SIG-M5 treated with dmso at 0.1 percent for 504 hours (cell line): Measurements from ENCODE around the gene COPS4.
"Not testable (repeated sequence)": the region's sequence is repeated elsewhere in the genome, so short reads cannot be mapped to it uniquely, and the experiment has no call there.

ENCODE experiments used
- DNase-seq: peaks from one replicate; lab custom pipeline; 2025; ENCODE audit not compliant: unreplicated experiment; lab: John Stamatoyannopoulos, UW

The COPS4 gene

DNA sequence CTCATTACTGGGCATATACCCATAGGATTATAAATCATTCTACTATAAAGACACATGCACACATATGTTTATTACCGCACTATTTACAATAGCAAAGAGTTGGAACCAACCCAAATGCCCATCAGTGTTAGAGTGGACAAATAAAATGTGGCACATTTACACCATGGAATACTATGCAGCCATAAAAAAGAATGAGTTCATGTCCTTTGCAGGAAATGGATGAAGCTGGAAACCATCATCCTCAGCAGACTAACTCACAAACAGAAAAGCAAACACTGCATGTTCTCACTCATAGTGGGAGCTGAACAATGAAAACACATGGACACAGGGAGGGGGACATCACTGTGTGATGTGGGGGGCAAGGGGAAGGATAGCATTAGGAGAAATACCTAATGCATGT is 11.4 kb upstream of the COPS4 start:
- not testable (repeated sequence) for DNase-seq

DNA sequence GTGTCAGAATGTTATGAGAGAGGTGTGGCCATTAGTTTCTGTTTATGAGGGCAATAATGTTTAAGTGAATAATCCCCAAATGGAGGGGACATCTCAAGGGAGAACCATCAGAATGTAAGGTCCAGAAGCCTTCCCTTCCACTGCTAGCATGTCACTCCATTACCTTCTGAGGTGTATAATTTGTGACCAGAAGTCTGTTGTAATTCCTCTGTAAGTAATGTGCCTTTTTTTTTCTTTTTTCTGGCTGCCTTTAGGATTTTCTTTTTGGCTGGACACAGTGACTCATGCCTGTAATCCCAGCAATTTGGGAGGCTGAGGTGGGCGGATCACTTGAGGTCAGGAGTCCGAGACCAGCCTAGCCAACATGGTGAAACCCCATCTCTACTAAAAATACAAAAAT is 10.8 kb upstream of the COPS4 start:
- DNase-seq, result no peak

DNA sequence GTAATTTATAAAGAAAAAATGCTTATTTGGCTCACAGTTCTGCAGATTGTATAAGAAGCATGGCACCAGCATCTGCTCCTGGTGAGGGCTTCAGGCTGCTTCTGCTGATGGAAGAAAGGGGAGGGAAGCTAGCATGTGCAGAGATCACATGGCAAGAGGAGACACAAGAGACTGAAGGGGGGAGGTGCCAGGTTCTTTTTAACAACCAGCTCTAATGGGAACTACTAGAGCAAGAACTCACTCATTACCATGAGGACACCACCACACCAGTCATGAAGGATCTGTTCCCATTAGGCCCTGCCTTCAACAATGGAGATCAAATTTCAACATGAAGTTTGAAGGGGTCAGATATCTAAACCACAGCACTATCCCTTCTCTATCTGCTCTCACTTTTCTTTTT is 9.4 kb upstream of the COPS4 start:
- DNase-seq, result no peak

DNA sequence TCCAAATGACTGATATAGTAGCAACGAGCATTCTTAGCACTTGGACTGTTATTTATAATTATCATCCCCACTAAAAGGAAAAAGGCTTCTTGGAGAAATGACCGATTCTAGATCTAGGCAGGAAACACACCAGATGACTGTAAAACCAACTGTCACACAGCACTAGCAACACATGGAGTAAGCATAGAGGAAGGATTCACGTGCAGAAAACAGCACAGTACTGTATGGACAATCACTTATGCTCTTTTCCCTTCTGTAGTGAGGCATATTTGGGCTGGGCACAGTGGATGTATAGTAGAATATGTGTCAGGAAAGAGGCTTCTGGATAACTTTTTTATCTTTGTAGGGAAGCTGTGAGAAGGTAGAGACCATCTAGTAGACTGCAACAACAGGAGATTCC is 6.0 kb upstream of the COPS4 start:
- no peak for DNase-seq

DNA sequence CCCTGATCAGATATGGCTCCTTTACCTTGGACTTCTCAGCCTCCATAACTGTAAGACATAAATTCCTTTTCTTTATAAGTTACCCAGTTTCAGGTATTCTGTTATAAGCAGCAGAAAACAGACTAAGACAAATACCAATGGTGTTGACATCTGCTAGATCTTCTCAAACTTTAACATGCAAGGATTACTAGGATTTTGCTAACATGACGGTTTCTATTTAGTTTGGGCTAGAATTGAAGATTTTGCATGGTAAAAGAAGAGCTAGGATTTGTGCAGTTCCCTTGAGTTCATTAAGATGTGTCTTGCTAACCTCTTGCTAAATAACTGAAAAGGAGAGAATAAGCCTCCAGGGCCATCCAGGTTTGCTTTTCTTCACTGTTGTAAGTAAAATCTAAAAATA is 5.3 kb upstream of the COPS4 start:
- DNase-seq, result no peak

DNA sequence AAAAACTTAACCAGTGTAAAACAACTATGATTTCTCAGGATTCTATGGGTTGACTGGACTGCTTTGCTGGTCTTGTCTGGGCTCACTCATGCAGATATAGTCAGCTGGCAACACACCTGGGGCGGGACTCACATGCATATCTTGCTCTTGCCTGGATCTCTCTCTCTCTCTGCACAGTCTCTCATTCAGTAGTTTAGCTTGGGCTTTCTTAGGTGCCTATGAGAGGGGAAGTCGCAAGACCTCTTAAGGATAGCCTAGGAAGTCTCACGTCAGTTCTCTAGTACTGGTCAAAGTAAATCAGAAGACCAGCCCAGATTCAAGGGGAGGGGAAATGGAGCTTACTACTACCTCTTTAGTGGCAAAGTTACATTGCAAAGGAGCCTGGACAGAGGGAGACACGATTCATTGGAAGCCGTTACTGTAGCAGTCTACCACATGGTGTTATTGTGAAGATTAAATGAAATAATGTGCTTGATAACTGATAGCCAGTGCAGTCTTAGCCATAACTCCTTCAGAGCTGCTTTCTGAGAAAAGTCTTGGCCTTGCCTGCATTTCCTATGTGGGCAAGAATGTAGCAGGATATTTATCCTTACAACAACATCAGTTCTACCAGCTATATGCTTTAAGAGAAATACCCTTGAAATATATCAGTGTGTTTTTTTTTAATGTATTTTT is 2.1 kb downstream of the COPS4 start:
- DNase-seq, result peak; percentile 36

DNA sequence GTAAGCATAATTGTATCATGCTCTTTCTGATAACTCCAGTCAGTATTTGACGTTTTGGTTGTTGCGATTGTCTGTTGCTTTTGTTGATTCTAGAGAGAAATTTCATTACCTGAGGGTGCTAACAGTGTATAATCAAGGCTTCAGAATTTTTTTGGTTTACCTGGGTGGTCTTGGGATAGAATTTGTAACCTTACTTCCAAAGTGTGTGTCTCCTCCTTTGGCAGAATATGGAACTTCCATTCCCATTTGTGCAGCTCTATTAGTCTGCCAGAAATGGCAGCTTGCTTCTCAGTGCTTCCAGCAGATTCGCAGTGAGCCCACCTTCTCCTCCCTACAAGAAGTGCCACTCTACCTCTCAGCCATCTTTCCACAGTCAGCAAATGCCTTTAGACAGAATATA is 5.3 kb downstream of the COPS4 start:
- no peak for DNase-seq

DNA sequence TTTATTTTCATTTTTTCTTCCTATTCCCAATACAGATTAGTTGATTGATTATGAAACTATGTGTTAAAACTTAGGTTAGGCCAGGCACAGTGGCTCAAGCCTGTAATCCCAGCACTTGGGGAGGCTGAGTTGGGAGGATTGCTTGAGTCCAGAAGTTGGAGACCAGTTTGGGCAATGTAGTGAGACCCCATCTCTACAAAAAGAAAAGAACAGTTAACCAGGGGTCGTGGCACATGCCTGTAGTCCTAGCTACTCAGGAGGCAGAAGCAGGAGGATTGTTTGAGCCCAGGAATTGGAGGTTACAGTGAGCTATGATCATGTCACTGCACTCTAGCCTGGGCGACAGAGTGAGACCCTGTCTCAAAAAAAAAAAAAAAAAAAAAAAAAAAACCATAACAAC is 8.2 kb downstream of the COPS4 start:
- DNase-seq, result not testable (repeated sequence)

DNA sequence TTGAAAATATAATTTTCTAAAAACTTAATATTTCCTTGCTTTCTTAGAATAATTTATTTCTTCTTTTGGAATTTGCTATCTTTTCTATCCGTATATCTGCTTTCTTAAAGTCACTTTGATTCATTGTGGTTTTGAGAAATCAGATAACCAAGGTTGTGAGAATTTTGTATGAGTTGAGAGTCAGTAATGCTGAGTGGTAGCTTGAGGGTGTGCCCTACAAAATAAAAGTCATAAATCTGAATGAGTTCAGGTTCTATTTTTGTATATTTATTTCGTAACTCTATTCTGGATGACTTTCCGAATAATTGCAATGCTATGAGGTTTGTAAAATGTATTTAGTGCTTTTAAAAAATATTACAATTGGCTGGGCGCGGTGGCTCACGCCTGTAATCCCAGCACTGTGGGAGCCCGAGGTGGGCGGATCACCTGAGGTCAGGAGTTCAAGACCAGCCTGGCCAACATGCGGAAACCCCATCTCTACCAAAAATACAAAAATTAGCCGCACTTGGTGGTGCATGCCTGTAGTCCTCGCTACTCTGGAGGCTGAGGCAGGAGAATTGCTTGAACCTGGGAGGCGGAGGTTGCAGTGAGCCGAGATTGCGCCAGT is 8.9 kb downstream of the COPS4 start:
- DNase-seq, result no peak

DNA sequence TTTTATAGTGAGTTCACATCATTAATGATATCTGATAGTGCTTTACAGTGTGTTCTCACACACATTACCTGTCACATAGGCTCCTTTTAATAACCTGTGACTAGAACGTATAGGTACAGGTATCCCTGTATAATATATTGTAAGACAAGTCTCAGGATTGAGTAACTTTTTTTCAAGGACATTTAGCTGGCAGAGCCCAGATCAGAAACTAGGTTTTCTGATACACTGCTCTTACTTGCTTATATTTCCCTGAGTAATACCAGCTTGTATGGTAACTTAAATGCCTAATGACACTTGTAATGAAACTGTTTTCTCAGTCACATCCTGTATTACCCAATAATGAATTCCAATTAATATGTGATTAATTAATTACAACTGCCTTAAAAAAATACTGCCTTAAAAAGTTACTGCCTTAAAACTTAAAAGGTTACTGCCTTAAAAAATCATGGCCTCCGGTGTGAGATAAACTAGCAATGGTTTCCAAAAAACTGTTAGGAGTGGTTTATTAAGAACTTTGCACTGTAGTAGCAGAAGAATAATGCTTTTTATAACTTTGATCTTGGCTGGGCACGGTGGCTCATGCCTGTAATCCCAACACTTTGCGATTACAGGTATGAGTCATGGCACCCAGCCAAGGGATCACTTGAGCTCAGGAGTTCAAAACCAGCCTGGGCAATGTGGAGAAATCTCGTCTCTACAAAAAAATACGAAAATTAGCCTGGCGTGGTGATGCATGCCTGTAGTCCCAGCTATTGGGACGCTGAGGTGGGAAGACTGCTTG is 11.9 kb downstream of the COPS4 start:
- no peak for DNase-seq

DNA sequence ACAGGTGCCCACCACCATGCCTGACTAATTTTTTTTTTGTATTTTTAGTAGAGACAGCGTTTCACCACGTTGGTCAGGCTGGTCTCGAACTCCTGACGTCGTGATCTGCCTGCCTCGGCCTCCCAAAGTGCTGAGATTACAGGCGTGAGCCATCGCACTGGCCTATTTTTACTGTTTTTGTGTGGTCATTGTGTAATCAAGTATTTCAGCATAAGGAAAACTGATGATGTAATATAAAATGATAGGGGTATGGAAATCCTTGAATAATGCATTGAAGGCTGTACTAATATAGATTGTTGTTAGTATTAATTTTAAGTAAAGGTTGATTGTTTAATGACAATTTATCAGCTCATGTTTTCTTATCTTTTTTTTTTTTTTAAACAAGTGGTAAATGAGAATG is 13.8 kb downstream of the COPS4 start:
- DNase-seq, result not testable (repeated sequence)

DNA sequence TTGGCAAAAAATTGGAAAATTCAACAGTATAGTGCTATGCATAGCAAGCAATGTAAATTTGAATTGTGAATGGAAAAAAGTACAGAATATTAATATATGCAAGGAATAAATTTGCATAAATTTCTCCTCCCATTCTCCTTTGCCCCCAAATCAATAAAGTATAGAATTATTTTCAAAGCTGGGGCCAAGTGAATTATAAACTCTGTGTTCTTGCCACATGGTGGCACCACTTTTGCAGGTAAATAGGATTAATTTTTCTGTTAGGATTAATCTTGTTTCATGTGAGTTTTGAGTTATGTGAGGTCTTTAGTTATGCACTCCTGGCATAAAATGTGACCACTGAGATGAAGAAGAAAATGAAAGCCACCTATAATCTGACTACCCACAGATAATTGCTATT is 19.9 kb downstream of the COPS4 start:
- no peak for DNase-seq

DNA sequence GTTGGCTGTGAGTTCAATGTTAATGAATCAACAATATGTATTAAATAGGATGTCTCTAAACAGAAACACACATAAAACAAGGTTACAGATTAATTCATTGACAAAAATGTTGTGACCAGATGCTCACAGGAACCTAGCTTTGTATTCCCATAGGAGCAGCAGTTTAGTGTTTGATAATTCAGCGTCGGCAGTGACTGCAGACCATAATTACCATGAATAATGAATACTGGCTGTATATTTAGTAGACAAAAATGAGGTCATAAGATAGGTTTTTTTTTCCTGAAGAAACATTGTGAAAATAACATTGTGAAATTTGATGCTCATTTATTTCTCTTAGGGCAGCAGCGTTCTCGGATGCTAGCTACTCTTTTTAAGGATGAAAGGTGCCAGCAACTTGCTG is 27.8 kb downstream of the COPS4 start:
- DNase-seq, result no peak

DNA sequence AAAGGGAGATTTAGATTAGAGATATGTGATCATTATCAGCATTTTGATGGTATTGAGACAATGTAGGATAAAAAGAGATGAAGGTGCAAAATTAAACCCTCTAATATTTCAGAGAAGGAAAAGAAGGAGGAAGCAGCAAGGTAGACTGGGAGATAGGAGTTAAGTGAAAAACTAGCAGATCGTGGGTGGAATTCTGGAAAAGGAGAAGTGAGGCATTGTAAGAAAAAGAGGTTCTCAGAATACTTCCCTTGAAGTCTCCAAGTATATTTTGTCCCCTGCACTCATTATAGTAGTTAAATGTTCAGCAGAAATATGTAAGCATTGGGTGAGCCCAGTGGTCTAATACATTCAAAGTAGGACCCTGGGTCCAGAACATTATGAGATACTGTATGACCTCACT is 30.3 kb downstream of the COPS4 start:
- DNase-seq, result no peak

DNA sequence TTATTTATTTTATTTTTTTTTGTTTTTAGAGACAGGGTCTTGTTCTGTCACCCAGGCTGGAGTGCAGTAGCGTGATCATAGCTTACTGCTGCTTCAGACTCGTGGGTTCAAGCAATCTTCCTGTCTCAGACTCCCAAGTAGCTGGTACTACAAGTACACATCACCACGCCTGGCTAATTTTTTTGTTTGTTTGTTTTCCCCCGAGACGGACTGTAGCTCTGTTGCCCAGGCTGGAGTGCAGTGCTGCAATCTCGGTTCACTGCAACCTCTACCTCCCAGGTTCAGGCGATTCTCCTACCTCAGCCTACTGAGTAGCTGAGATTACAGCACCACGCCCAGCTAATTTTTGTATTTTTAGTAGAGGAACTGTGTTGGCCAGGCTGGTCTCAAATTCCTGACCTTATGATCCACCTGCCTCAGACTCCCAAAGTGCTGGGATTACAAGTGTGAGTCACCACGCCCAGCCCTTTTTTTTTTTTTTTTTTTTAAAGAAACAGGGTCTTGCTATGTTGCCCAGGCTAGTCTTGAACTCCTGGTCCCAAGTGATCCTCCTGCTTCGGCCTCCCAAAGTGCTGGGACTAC is 32.2 kb downstream of the COPS4 start:
- no peak for DNase-seq

DNA sequence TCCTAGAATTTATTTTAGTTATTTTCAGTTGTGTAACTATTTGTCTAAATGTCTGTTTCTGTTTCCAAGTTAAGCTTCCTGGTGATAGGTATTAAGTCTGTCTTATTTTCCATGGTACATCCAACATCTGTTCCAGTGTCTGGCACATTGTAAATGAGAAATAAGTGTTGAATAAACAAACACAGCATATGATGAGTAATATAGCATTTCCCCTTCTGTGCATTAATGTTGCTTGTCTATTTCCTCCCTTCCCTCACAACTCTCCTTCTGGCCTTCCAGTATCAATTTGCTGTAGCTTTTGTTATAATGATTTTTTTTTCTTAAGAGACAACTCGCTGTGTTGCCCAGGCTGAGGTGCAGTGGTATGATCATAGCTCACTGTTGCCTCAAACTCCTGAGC is 36.1 kb downstream of the COPS4 start:
- DNase-seq, result no peak

DNA sequence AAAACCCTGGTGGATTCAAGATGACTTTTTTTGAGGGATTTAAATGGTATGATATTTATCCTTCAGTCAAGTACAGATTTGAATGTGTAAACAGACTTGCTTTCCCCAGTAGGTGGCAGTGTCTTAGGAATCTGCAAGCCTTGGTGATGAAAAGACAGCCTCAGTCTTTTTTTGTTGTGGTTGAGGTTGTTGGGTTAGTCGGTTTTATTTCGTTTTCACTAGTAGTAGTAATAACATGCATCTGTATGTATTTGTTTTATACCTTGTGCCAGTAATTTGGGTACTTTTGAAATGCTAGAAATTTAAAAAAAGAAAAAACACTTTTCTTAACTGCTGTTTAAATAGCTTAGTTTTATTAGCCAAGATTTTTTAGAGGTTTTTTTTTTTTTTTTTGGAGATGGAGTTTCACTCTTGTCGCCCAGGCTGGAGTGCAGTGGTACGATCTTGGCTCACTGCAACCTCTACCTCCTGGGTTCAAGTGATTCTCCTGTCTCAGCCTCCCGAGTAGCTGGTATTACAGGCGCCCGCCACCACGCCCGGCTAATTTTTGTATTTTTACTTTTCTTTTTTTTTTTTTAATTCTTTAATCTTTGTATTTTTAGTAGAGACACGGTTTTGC is 39.2 kb downstream of the COPS4 start:
- DNase-seq, result peak; percentile 87

DNA sequence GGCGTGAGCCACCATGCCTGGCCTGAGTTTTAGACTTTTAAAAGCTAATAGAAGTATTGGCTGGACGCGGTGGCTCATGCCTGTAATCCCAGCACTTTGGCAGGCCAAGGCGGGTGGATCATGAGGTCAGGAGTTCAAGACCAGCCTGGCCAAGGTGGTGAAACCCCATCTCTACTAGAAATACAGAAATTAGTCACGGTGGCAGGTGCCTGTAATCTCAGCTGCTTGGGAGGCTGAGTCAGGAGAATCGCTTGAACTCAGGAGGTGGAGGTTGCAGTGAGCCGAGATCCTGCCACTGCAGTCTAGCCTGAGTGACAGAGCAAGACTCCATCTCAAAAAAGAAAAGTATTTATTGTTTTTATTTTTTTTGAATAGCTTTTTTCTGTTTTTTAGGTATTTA is 39.8 kb downstream of the COPS4 start:
- not testable (repeated sequence) for DNase-seq

DNA sequence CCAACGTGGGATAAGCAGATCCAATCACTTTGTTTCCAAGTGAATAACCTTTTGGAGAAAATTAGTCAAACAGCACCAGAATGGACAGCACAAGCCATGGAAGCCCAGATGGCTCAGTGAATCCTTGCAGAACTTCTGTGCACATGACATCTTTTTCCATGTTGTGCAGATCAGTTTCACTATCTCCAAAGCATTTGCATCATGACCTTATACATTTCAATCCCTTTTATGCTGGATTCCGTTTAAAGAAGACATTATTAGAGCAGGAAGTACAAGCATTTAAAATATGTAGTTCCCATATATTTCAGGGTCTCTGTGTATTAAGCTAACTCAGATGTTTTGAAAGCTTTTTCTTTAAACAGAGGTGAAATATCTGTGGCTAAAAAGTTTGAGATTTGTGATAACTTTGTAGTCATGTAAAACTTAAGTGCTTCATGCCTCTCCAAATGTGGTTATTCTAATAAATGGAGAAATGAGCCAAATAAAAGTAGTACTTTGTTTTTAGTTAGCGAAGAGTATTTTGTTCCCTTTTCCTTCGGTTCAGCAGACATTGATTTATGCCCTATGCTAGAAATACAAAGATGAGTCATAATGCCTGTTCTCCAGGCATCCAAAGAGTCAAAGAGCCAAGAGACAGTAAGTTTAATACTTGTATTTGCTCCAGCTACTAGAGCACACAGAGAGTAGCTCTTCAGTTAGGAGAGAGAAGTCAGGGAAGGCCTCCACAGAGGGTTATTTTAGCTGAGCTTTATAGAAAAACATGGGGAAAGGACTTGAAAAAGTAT is 40.5 kb downstream of the COPS4 start:
- DNase-seq, result no peak

DNA sequence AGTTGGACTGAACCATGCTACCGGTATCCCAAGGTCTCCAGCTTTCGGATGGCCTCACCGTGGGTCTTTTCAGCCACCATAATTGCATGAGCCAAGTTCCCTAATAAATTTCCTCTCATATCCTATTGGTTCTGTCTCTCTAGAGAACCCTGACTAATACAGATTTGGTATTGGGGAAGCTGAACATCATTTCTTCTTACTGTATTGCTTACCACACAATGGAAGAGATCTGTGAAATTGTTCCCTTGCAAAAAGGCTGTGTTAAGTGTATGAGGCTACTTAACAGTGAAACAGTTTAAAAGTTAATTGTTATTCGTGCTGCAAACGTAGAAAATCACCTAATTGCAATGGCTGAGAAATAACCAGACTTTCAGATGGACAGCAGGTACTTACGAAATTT is 45.6 kb downstream of the COPS4 start:
- DNase-seq, result no peak

DNA sequence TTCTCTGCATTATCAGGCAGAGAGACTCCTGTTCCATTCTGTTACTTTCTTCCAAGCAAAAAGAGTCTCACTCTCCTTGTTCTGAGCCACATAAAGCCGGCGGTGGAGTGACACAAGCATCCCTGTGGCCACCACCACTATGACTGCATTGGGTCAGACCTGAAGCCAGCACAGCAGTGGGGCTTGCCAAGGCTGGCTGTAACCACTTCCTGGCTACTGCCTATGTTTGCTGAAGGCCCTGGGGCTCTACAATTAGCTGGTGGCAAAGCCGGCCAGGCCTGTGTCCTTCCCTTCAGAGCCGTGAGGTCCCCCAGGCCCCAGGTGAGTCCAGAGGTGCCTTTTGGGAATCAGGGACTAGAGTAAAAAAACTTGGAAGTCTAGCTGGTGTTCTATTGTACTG is 47.8 kb downstream of the COPS4 start:
- no peak for DNase-seq
